NCI-H345 treated with DMSO at 0.1 percent for 48 hours (cell line): ENCODE data around the gene TIMM13.
"Not testable (repeated sequence)": the region's sequence is repeated elsewhere in the genome, so short reads cannot be mapped to it uniquely, and the experiment has no call there.

Experiments used
- DNase-seq: peaks from one replicate; lab custom pipeline; 2025; ENCODE audit not compliant: unreplicated experiment; lab: John Stamatoyannopoulos, UW

The TIMM13 gene

GRCh38 chr19:2427429-2428320, at the start of gene TIMM13:
Gene TIMM13, minus strand, starts transcription at chr19:2427586. Its CDS starts 53 bp downstream, at chr19:2427533.
- peak; percentile 92 for DNase-seq

GRCh38 chr19:2476451-2477140, 49.2 kb upstream of the TIMM13 start:
- DNase-seq: no peak

GRCh38 chr19:2475702-2476450, 48.5 kb upstream of the TIMM13 start, which contains the start of gene GADD45B:
Gene GADD45B, plus strand, starts transcription at chr19:2476127. Its CDS starts 232 bp downstream, at chr19:2476359.
- peak; percentile 85 for DNase-seq

DNA sequence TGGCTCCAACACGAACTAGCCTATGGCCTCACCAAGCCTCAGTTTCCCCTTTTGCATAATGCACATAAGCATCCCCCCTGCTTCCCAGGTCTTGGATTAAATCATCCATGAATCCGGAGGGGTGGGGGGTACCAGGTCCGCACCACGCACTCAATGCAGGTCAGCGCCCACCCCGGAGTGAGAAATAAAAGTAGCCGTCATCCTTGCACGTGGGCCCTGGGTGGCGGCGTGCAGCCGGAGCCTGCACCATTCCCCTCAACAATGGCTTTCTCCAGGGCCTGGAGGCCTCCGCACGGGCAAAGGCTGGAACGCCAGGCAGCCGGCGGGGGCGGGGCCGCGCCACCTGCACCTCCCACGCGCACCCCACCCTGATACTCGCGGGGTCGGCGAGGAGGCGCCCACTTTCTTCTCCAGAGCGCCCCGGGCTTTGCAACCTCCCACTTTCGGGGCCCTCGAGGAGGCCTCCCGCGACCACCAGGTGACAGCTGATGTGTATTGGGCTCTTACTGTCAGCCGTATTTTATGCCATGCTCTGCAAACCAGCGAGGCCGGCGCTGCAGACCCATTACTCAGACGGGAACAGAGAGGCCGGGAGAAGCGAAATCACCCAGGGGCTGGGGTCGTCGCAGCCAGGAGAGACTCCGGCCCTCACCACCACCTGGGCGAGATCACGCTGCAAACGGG, 47.8 kb upstream of the TIMM13 start:
- no peak for DNase-seq

GRCh38 chr19:2474232-2475017, 47.0 kb upstream of the TIMM13 start:
- DNase-seq: peak; percentile 38

DNA sequence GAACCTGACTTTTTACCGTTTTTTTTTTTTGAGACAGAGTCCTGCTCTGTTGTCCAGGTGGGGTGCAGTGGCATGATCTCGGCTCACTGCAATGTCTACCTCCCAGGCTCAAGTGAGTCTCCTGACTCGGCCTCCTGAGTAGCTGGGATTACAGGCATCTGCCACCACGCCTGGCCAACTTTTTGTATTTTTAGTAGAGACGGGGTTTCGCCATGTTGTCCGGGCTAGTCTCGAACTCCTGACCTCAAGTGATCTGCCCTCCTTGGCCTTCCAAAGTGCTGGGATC, 42.5 kb upstream of the TIMM13 start:
- not testable (repeated sequence) for DNase-seq

- no peak for DNase-seq
Observed at GRCh38 chr19:2469102-2469914, 41.9 kb upstream of the TIMM13 start.

DNA sequence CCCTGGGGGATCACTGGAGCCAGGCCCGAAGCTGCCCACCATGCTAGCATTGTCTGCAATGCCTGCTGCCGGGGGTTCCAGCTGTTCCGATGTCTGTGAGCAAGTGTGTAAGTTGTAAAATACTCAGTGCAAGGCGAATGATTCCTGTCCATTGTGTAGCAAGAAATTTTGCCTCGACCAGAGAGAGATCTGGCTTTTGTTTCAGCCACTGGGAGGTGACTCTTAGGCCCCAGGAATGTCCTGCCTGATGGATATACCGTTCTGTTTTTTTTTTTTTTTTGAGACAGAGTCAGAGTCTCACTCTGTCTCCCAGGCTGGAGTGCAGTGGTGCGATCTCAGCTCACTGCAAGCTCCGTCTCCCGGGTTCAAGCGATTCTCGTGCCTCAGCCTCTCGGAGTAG, 41.2 kb upstream of the TIMM13 start:
- no peak for DNase-seq

- DNase-seq: no peak
Observed at GRCh38 chr19:2464389-2464788, 37.0 kb upstream of the TIMM13 start.

- not testable (repeated sequence) for DNase-seq
Observed at GRCh38 chr19:2463694-2464093, 36.3 kb upstream of the TIMM13 start.

DNA sequence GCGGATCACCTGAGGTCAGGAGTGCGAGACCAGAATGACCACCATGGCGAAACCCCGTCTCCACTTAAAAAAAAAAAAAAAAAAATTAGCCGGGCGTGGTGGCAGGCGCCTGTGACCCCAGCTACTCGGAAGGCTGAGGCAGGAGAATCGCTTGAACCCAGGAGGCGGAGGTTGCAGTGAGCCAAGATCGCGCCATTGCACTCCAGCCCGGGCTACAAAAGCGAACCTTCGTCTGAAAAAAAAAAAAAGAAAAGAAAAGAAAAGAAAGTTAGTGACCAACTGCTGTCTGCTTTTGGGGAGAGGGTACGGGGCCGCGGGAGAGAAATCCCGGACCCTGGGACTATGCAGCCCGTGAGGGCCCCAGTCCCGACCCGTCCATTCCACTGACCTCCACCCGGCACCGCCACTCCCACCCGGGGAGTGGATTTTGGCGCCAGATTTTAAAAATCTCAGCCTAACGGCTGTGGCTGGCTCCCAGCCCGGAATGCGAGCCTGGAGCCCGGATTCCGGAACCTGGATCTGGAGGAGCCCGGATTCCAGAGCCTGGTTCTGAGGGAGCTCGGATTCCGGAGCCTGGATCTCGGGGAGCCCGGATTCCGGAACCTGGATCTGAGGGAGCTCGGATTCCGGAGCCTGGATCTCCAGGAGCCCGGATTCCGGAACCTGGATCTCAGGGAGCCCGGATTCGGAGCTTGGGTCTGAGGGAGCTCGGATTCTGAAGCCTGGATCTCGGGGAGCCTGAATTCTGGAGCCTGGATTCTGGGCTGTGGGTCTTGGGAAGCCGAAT, 35.4 kb upstream of the TIMM13 start:
- peak; percentile 42 for DNase-seq

GRCh38 chr19:2461751-2462634, 34.6 kb upstream of the TIMM13 start:
- DNase-seq: peak; percentile 51

GRCh38 chr19:2460245-2460644, 32.9 kb upstream of the TIMM13 start:
- DNase-seq: no peak

DNA sequence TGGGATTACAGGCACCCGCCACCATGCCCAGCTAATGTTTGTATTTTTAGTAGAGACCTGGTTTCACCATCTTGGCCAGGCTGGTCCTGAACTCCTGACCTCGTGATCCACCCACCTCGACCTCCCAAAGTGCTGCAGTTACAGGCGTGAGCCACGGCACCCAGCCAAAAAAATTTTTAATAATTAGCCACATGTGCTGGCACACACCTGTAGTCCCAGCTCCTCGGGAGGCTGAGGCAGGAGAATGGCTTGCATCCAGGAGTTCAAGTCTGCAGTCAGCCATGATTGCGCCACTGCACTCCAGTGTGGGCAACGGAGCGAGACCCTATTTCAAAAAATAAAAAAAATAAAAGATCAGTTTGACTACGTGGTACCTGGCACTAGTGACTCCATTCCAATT, 31.4 kb upstream of the TIMM13 start:
- DNase-seq: not testable (repeated sequence)

- no peak for DNase-seq
Observed at GRCh38 chr19:2458054-2458453, 30.7 kb upstream of the TIMM13 start.

DNA sequence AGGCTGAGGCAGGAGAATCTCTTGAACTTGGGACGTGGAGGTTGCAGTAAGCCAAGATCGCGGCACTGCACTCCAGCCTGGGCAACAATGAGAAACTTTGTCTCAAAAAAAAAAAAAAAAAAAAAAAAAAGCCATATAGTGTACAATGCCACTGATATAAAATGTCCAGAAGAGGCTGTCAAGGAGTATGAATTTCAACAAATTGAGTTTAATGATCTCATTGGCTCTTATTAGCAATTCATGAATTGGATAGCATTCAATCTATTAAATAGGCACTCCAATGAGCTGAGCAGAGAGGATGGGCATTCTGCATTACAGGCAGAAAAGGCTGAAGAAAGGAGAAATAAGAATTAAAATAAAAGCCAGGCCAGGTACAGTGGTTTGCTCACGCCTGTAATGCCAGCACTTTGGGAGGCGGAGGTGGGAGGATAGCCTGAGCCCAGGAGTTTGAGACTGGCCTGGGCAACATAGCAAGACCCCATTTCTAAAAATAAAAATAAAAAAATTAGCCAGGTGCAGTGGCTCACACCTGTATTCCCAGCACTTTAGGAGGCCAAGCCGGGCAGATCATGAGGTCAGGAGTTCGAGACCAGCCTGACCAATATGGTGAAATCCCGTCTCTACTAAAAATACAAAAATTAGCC, 30.1 kb upstream of the TIMM13 start:
- no peak for DNase-seq
